Measurements from ENCODE around the gene ZBTB7C. TPM values are rescaled to one million over a fixed set of nuclear protein-coding genes. Genes with fewer than 3 reads are reported as not detected.

The ZBTB7C gene
- total RNA-seq, 1 donor from 2014 or later, result 0.15 TPM

GRCh38 chr18:48048251-48048650, 360.9 kb downstream of the ZBTB7C start:
- no peak for DNase-seq (ENCODE audit: low spot score)
- H3K27ac Mint-ChIP-seq, result no peak overlapping the region
- peaks cover 2% of the 10 kb centered on the region for H3K9me3 Mint-ChIP-seq
- no peak overlapping the region for H2AFZ ChIP-seq (replicated peaks)
- H3K4me3 ChIP-seq, result no peak overlapping the region
- H3K36me3 Mint-ChIP-seq, result no peaks in the 10 kb centered on the region
- no peak overlapping the region for H3K4me2 ChIP-seq
- TF ChIP-seq CTCF (IDR thresholded peaks at IDR 0.05), result no peak
- no peak for TF ChIP-seq EZH2 (IDR thresholded peaks at IDR 0.05)
- TF ChIP-seq EZH2phosphoT487 (IDR thresholded peaks at IDR 0.05), result no peak
- H4K20me1 ChIP-seq (ENCODE audit: low read depth), result no peaks in the 10 kb centered on the region
- peaks cover 13% of the 10 kb centered on the region for H3K27me3 Mint-ChIP-seq (ENCODE audit: insufficient read depth, low read depth)
- no peak overlapping the region for H3K27ac ChIP-seq
- H3K27me3 ChIP-seq, result no peaks in the 10 kb centered on the region
- H3K36me3 ChIP-seq, result no peaks in the 10 kb centered on the region
- peaks cover 6% of the 10 kb centered on the region for H3K4me1 Mint-ChIP-seq
- no peaks in the 10 kb centered on the region for H3K79me2 ChIP-seq (ENCODE audit: low read depth)
- H3F3A ChIP-seq (ENCODE audit: low read depth), result no peaks in the 10 kb centered on the region
- H3K9ac ChIP-seq, result no peak overlapping the region
- no peak overlapping the region for H3K4me3 Mint-ChIP-seq
- no peaks in the 10 kb centered on the region for H3K4me1 ChIP-seq
- H3K9me3 ChIP-seq (ENCODE audit: low read depth), result no peaks in the 10 kb centered on the region

GRCh38 chr18:48046843-48047242, 362.3 kb downstream of the ZBTB7C start:
- Mint-ChIP-seq H3K4me1 (peaks cover 6% of the 10 kb centered on the region), H3K9me3 (peaks cover 2% of the 10 kb centered on the region), H3K4me3 (no peak overlapping the region), H3K27ac (no peak overlapping the region), H3K36me3 (no peaks in the 10 kb centered on the region), H3K27me3 (ENCODE audit: insufficient read depth, low read depth) (peaks cover 14% of the 10 kb centered on the region)
- Histone ChIP-seq H3K79me2 (ENCODE audit: low read depth) (no peaks in the 10 kb centered on the region), H3K4me1 (no peaks in the 10 kb centered on the region), H3K9ac (no peak overlapping the region), H2AFZ (replicated peaks) (no peak overlapping the region), H3K36me3 (no peaks in the 10 kb centered on the region), H4K20me1 (ENCODE audit: low read depth) (no peaks in the 10 kb centered on the region), H3F3A (ENCODE audit: low read depth) (no peaks in the 10 kb centered on the region), H3K27me3 (no peaks in the 10 kb centered on the region), H3K27ac (no peak overlapping the region), H3K4me2 (no peak overlapping the region), H3K4me3 (no peak overlapping the region), H3K9me3 (ENCODE audit: low read depth) (no peaks in the 10 kb centered on the region)
- TF ChIP-seq EZH2 (IDR thresholded peaks at IDR 0.05) (no peak), CTCF (IDR thresholded peaks at IDR 0.05) (no peak), EZH2phosphoT487 (IDR thresholded peaks at IDR 0.05) (no peak)
- no peak for DNase-seq (ENCODE audit: low spot score)

- H3F3A ChIP-seq (ENCODE audit: low read depth), result no peaks in the 10 kb centered on the region
- no peak for DNase-seq (ENCODE audit: low spot score)
- Mint-ChIP-seq H3K4me3 (no peak overlapping the region), H3K36me3 (no peaks in the 10 kb centered on the region), H3K27me3 (ENCODE audit: insufficient read depth, low read depth) (peaks cover 15% of the 10 kb centered on the region), H3K4me1 (peaks cover 6% of the 10 kb centered on the region), H3K9me3 (peaks cover 2% of the 10 kb centered on the region), H3K27ac (no peak overlapping the region)
- no peak overlapping the region for H3K9ac ChIP-seq
- no peaks in the 10 kb centered on the region for H3K27me3 ChIP-seq
- H4K20me1 ChIP-seq (ENCODE audit: low read depth), result no peaks in the 10 kb centered on the region
- no peaks in the 10 kb centered on the region for H3K79me2 ChIP-seq (ENCODE audit: low read depth)
- H3K36me3 ChIP-seq, result no peaks in the 10 kb centered on the region
- no peaks in the 10 kb centered on the region for H3K9me3 ChIP-seq (ENCODE audit: low read depth)
- no peak overlapping the region for H3K27ac ChIP-seq
- no peaks in the 10 kb centered on the region for H3K4me1 ChIP-seq
- no peak overlapping the region for H2AFZ ChIP-seq (replicated peaks)
- TF ChIP-seq EZH2phosphoT487 (IDR thresholded peaks at IDR 0.05) (no peak), CTCF (IDR thresholded peaks at IDR 0.05) (no peak), EZH2 (IDR thresholded peaks at IDR 0.05) (no peak)
- no peak overlapping the region for H3K4me2 ChIP-seq
- H3K4me3 ChIP-seq, result no peak overlapping the region
These were observed 363.4 kb downstream of the ZBTB7C start for GRCh38 chr18:48045744-48046143.
